ENCODE measurements around the gene RASAL3. TPM values are rescaled to one million over a fixed set of nuclear protein-coding genes. Genes with fewer than 3 reads are reported as not detected.

RASAL3 gene
- polyA plus RNA-seq: 1 to 10 TPM; 1.3 to 8.1 (median 3.0) TPM
- long read RNA-seq, donor 1: 0 reads
- long read RNA-seq, donor 2: 0 reads
- long read RNA-seq, donor 3: 0 reads
- long read RNA-seq, donor 4: 0 reads
- long read RNA-seq, donor 5: 0 reads
- long read RNA-seq, donor 6: 0 reads
- long read RNA-seq, donor 7: 0 reads
- long read RNA-seq, donor 8: 0 reads
- long read RNA-seq, donor 9: 0 reads
- long read RNA-seq, donor 10: 0 reads

DNA sequence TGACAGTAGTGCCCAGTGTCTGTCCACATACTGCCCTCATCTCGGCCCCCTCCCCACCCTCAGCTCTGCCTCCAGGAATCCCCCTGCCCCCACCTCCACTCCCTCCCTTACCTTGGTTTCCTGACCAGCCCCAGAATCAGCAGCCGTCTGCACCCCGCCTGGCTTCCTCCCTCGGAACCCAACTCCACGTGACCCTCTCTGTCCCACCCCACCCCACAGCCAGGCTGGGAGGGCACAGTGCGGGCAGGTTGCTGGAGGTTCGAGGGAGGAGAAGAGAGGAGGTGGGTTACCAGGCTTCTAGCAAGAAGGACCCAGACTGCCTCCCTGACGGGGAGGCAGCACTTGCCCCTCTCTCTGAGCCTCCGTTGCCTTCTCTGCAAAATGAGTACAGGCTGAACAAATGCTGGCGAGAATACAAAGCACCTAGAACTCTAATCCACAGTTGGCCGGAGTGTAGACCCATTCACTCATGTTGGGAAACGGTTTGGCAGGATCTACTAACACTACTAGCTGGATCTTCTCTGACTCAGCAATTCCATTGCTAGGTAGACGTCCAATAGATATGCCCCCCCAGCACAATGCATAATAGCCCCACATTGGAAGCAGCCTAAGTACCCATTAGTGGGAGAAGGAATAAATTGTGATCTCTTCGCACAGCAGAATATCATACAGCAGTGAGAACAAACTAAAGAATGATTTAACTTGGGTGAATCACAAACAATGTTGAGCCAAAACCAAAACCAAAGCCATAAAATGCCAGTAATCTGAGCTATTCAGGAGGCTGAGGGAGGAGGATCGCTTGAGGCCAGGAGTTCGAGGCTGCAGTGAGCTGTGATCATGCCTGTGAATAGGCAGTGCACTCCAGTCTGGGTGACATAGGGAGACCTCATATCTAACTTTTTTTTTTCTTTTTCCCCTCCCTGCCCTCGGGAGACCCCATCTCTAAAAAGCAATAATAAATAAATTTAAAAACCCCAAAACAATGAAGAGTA lies at the start of gene RASAL3:
Gene RASAL3, minus strand, starts transcription at position 151 of the 992 bp plus-strand sequence. CDS start 186 bp downstream, outside the sequence.
- FAIRE-seq (no peak), DNase-seq (peak in 1 of 2 donors; percentile 47)
- WGBS, 3 donors: 30 to 37% (median 32%) methylated on average over 15 to 17 of the region's 17 CpGs
- Histone ChIP-seq H3K4me3 (ENCODE audit: low read depth in 1 of 3, low read length in 3 of 3) (peak within 1 kb of the TSS; percentile 21 to 53 (median 51)), H3K9me3 (ENCODE audit: control insufficient read depth in 2 of 2, insufficient read depth in 1 of 2, low read depth in 1 of 2, low read length in 1 of 2) (no peaks in the 10 kb centered on the region), H3K27me3 (ENCODE audit: control insufficient read depth in 3 of 3, insufficient read depth in 3 of 3, low read length in 3 of 3) (peaks cover 0 to 44% (median 6%) of the 10 kb centered on the region in 3 donors), H3K36me3 (ENCODE audit: control insufficient read depth in 3 of 3, insufficient read depth in 2 of 3, low read depth in 1 of 3, low read length in 3 of 3) (no peaks in the 10 kb centered on the region), H3K4me1 (ENCODE audit: control insufficient read depth in 3 of 3, insufficient read depth in 2 of 3, low read depth in 1 of 3, low read length in 2 of 3) (no peaks in the 10 kb centered on the region), H3K27ac (ENCODE audit: low read depth in 1 of 3, low read length in 2 of 3) (peak within 1 kb of the TSS in 2 of 3 donors; percentile 38 to 87)

DNA sequence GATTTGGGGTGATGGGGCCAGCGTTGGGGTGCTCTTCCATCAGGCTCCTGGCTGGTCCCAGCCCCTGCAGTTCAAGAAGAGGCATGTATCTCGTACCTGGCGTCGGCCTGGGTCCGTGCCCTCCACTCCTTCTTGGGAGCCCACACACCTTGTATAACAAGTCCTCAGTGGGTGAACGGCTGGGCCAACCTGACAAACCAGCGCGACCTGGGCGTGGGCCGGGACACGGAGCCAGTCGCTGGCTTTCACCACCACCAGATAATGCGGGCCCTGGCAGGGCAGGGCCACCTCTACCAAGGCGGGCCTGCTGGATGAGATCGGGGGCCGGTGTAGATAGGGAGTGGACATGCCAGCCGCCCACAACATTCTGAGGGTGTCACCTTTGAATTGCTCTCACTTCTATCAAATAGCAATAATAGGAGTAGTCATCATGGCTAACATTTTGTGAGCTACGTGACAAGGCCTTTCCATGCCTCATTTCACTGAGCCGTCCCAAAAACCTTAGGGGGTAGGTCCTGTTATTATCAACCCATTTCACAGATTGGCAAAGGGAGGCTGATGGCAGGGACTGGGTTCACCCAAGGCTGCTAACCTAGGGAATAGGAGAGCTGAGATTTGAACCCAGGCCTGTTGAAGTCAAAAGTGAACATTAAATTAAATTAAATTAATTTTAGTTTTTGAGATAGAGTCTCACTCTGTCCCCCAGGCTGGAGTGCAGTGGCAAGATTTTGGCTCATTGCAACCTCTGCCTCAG lies 47.5 kb upstream of the RASAL3 start:
- no peak for DNase-seq
- WGBS, 3 donors: 78 to 88% (median 83%) methylated on average over 19 of the region's 19 CpGs
- Histone ChIP-seq H3K36me3 (ENCODE audit: control insufficient read depth in 3 of 3, insufficient read depth in 2 of 3, low read depth in 1 of 3, low read length in 3 of 3) (no peaks in the 10 kb centered on the region), H3K27me3 (ENCODE audit: control insufficient read depth in 3 of 3, insufficient read depth in 3 of 3, low read length in 3 of 3) (peaks cover 6 to 25% (median 9%) of the 10 kb centered on the region in 3 donors), H3K4me1 (ENCODE audit: control insufficient read depth in 3 of 3, insufficient read depth in 2 of 3, low read depth in 1 of 3, low read length in 2 of 3) (no peaks in the 10 kb centered on the region), H3K27ac (ENCODE audit: low read depth in 1 of 3, low read length in 2 of 3) (no peak overlapping the region), H3K4me3 (ENCODE audit: low read depth in 1 of 3, low read length in 3 of 3) (no peak overlapping the region), H3K9me3 (ENCODE audit: control insufficient read depth in 2 of 2, insufficient read depth in 1 of 2, low read depth in 1 of 2, low read length in 1 of 2) (no peaks in the 10 kb centered on the region)
- no peak for FAIRE-seq

- H3K27ac ChIP-seq (ENCODE audit: low read depth in 1 of 3, low read length in 2 of 3): no peak within 1 kb of the TSS
- DNase-seq: no peak
- H3K9me3 ChIP-seq (ENCODE audit: control insufficient read depth in 2 of 2, insufficient read depth in 1 of 2, low read depth in 1 of 2, low read length in 1 of 2): no peaks in the 10 kb centered on the region
- peaks cover 6 to 27% (median 9%) of the 10 kb centered on the region in 3 donors for H3K27me3 ChIP-seq (ENCODE audit: control insufficient read depth in 3 of 3, insufficient read depth in 3 of 3, low read length in 3 of 3)
- no peaks in the 10 kb centered on the region for H3K36me3 ChIP-seq (ENCODE audit: control insufficient read depth in 3 of 3, insufficient read depth in 2 of 3, low read depth in 1 of 3, low read length in 3 of 3)
- no peaks in the 10 kb centered on the region for H3K4me1 ChIP-seq (ENCODE audit: control insufficient read depth in 3 of 3, insufficient read depth in 2 of 3, low read depth in 1 of 3, low read length in 2 of 3)
- FAIRE-seq: no peak
- 4 to 5% (median 4%) methylated on average over 49 to 52 of the region's 52 CpGs for WGBS, 3 donors
- H3K4me3 ChIP-seq (ENCODE audit: low read depth in 1 of 3, low read length in 3 of 3): peak within 1 kb of the TSS in 1 of 3 donors; percentile 27
Measured at GRCh38 chr19:15508035-15508710, 43.8 kb upstream of the RASAL3 start, which contains the start of gene CYP4F22. TSS of gene CYP4F22 (plus strand) at chr19:15508525. CDS start at chr19:15525337, 16,812 bp downstream.

DNA sequence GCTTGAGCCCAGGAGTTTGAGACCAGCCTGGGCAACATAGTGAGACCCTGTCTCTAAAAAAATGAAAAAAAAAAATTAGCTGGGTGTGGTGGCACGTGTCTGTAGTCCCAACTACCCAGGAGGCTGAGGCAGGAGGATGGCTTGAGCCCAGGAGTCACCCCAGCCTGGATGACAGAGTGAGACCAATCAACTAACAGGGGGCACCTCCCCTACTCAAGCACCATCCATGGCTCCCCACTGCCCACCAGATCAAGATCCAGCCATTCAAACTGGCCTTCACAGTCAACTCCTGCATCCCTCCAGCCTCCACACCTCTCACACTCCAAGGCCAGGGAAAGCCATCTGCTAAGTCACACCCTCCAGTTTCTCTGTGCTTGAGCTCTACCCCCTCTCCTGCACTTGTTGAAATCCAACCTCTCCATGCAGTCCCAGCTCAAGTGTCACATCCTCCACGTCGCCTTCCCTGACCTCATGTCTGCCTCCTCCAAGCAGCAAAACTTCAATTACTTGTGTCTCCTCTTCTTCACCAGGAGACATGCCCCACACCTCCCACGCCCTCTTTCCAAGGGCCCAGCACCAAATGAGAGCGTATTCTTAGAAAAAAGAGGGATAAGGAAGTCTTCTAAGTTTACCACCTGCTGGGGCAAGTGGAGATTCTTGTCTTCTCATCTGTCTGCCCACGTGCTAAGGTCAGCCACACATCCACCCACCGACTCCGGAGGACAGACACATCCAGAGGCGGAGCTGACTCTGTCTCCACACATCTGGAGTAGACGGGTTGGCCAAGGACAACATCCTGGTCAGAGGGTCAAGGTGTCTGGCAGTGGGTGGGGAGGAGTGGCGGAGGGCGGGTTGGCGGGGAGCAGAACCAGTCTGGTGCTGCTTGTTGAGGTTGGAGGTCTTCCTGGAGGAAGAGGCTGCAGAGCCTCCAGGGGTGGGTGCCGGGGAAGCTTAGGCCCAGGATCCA lies 43.0 kb upstream of the RASAL3 start:
- FAIRE-seq: no peak
- Histone ChIP-seq H3K4me1 (ENCODE audit: control insufficient read depth in 3 of 3, insufficient read depth in 2 of 3, low read depth in 1 of 3, low read length in 2 of 3) (no peaks in the 10 kb centered on the region), H3K4me3 (ENCODE audit: low read depth in 1 of 3, low read length in 3 of 3) (no peak overlapping the region), H3K27ac (ENCODE audit: low read depth in 1 of 3, low read length in 2 of 3) (no peak overlapping the region), H3K9me3 (ENCODE audit: control insufficient read depth in 2 of 2, insufficient read depth in 1 of 2, low read depth in 1 of 2, low read length in 1 of 2) (no peaks in the 10 kb centered on the region), H3K27me3 (ENCODE audit: control insufficient read depth in 3 of 3, insufficient read depth in 3 of 3, low read length in 3 of 3) (peaks cover 6 to 27% (median 9%) of the 10 kb centered on the region in 3 donors), H3K36me3 (ENCODE audit: control insufficient read depth in 3 of 3, insufficient read depth in 2 of 3, low read depth in 1 of 3, low read length in 3 of 3) (no peaks in the 10 kb centered on the region)
- no peak for DNase-seq
- WGBS, 3 donors: 54 to 65% (median 63%) methylated on average over 14 of the region's 14 CpGs

DNA sequence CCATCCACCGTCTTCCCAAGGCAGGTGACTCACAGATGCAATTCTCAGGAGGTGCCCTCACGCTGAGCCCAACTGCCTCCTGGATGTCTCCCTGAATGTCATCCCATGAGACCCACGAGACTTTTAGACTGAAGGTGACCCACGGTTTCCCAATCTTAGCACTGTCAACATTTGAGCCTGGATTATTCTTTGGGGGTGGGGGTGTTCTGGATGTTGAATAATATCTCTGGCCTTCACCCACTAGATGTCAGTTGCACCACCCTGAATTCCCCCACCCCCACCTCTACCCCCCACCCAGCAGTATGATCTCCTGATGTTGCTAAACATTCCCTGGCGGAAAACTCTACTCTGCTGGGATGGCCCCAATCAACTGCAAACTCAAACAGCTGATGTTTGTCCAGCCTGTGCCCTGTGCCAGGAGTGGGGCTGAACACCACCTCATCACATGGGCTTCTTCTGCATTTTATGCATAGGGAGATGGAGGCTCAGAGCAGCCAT lies 41.8 kb upstream of the RASAL3 start:
- peaks cover 3 to 27% (median 9%) of the 10 kb centered on the region in 3 donors for H3K27me3 ChIP-seq (ENCODE audit: control insufficient read depth in 3 of 3, insufficient read depth in 3 of 3, low read length in 3 of 3)
- DNase-seq (no peak), FAIRE-seq (no peak)
- no peak overlapping the region for H3K27ac ChIP-seq (ENCODE audit: low read depth in 1 of 3, low read length in 2 of 3)
- 44 to 67% (median 49%) methylated on average over 5 of the region's 5 CpGs for WGBS, 3 donors
- H3K4me1 ChIP-seq (ENCODE audit: control insufficient read depth in 3 of 3, insufficient read depth in 2 of 3, low read depth in 1 of 3, low read length in 2 of 3): no peaks in the 10 kb centered on the region
- H3K4me3 ChIP-seq (ENCODE audit: low read depth in 1 of 3, low read length in 3 of 3): no peak overlapping the region
- H3K9me3 ChIP-seq (ENCODE audit: control insufficient read depth in 2 of 2, insufficient read depth in 1 of 2, low read depth in 1 of 2, low read length in 1 of 2): no peaks in the 10 kb centered on the region
- H3K36me3 ChIP-seq (ENCODE audit: control insufficient read depth in 3 of 3, insufficient read depth in 2 of 3, low read depth in 1 of 3, low read length in 3 of 3): no peaks in the 10 kb centered on the region

DNA sequence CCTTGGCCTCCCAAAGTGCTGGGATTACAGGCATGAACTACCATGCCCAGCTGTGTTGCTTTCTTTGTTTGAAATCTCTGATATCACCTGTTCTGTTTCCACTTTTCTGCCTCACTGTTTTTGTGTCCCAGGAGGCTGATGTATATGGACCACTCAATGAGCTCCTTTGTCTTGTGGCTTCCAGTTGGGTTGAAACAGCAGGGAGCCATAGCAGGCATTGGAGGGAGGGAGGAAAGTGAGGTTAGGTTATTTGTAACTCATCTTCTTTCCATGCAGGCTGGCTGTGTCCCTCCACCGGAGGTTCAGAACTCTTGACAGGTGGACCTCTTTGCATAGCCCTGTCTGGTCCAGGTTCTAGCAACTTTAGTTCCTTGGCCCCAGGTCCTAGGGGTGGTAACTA lies 37.9 kb upstream of the RASAL3 start:
- FAIRE-seq (no peak), DNase-seq (no peak)
- no peaks in the 10 kb centered on the region for H3K4me1 ChIP-seq (ENCODE audit: control insufficient read depth in 3 of 3, insufficient read depth in 2 of 3, low read depth in 1 of 3, low read length in 2 of 3)
- WGBS, 3 donors: 44 to 60% (median 49%) methylated on average over 1 of the region's 1 CpG
- no peak overlapping the region for H3K27ac ChIP-seq (ENCODE audit: low read depth in 1 of 3, low read length in 2 of 3)
- peaks cover 0 to 5% (median 0%) of the 10 kb centered on the region in 3 donors for H3K27me3 ChIP-seq (ENCODE audit: control insufficient read depth in 3 of 3, insufficient read depth in 3 of 3, low read length in 3 of 3)
- H3K4me3 ChIP-seq (ENCODE audit: low read depth in 1 of 3, low read length in 3 of 3): no peak overlapping the region
- H3K36me3 ChIP-seq (ENCODE audit: control insufficient read depth in 3 of 3, insufficient read depth in 2 of 3, low read depth in 1 of 3, low read length in 3 of 3): no peaks in the 10 kb centered on the region
- no peaks in the 10 kb centered on the region for H3K9me3 ChIP-seq (ENCODE audit: control insufficient read depth in 2 of 2, insufficient read depth in 1 of 2, low read depth in 1 of 2, low read length in 1 of 2)

GRCh38 chr19:15501596-15501995 lies 37.3 kb upstream of the RASAL3 start:
- 47 to 68% (median 52%) methylated on average over 1 of the region's 1 CpG for WGBS, 3 donors
- FAIRE-seq: no peak
- H3K4me1 ChIP-seq (ENCODE audit: control insufficient read depth in 3 of 3, insufficient read depth in 2 of 3, low read depth in 1 of 3, low read length in 2 of 3): no peaks in the 10 kb centered on the region

More at GRCh38 chr19:15501596-15501995, 37.3 kb upstream of the RASAL3 start:
- Histone ChIP-seq H3K27ac (ENCODE audit: low read depth in 1 of 3, low read length in 2 of 3) (no peak overlapping the region), H3K27me3 (ENCODE audit: control insufficient read depth in 3 of 3, insufficient read depth in 3 of 3, low read length in 3 of 3) (peaks cover 0 to 2% (median 0%) of the 10 kb centered on the region in 3 donors), H3K36me3 (ENCODE audit: control insufficient read depth in 3 of 3, insufficient read depth in 2 of 3, low read depth in 1 of 3, low read length in 3 of 3) (no peaks in the 10 kb centered on the region), H3K4me3 (ENCODE audit: low read depth in 1 of 3, low read length in 3 of 3) (no peak overlapping the region), H3K9me3 (ENCODE audit: control insufficient read depth in 2 of 2, insufficient read depth in 1 of 2, low read depth in 1 of 2, low read length in 1 of 2) (no peaks in the 10 kb centered on the region)
- no peak for DNase-seq

Measured in small intestine (tissue), 16 donors.